H9 (cell line): Measurements from ENCODE around the gene ZDHHC1. TPM values are rescaled to one million over a fixed set of nuclear protein-coding genes. Genes with fewer than 3 reads are reported as not detected.

Experiments
- DNase-seq: peaks from one replicate; pipeline ENCODE4 v3.0.0-alpha.2; 2017
- H2AFZ ChIP-seq: one replicate; pipeline ENCODE4 v1.6.1; 2013; ENCODE audit warnings: mild to moderate bottlenecking, low read length, control low read depth, moderate library complexity
- H2AK5ac ChIP-seq: 2 replicates; pipeline ENCODE4 v1.6.1; 2013; ENCODE audit warnings: low read length, control low read depth, mixed read lengths; ENCODE audit not compliant: insufficient read length
- H2BK120ac ChIP-seq: one replicate; pipeline ENCODE4 v1.6.1; 2013; ENCODE audit warnings: low read depth, mild to moderate bottlenecking, low read length, control low read depth, inconsistent platforms; ENCODE audit not compliant: poor library complexity, severe bottlenecking
- H2BK12ac ChIP-seq: 2 replicates; pipeline ENCODE4 v1.6.1; 2013; ENCODE audit warnings: low read length, control low read depth, mixed read lengths, low read depth; ENCODE audit not compliant: insufficient read length
- H2BK15ac ChIP-seq: 2 replicates; pipeline ENCODE4 v1.6.1; 2013; ENCODE audit warnings: low read depth, low read length, control low read depth
- H2BK20ac ChIP-seq: one replicate; pipeline ENCODE4 v1.6.1; 2013; ENCODE audit warnings: low read depth, mild to moderate bottlenecking, low read length, control low read depth, inconsistent platforms; ENCODE audit not compliant: poor library complexity, severe bottlenecking
- H2BK5ac ChIP-seq: 2 replicates; pipeline ENCODE4 v1.6.1; 2013; ENCODE audit warnings: low read length, control low read depth, mixed read lengths; ENCODE audit not compliant: insufficient read length
- H3K14ac ChIP-seq: 2 replicates; pipeline ENCODE4 v1.6.1; 2013; ENCODE audit warnings: low read length, control low read depth; ENCODE audit not compliant: insufficient read depth
- H3K18ac ChIP-seq: 2 replicates; pipeline ENCODE4 v1.6.1; 2013; ENCODE audit warnings: low read depth, mild to moderate bottlenecking, mixed read lengths, low read length, control low read depth; ENCODE audit not compliant: insufficient read length
- H3K23ac ChIP-seq: 2 replicates; pipeline ENCODE4 v1.6.1; 2013; ENCODE audit warnings: low read length, control low read depth, mixed read lengths, low read depth; ENCODE audit not compliant: insufficient read length
- H3K23me2 ChIP-seq: 2 replicates; pipeline ENCODE4 v1.6.1; 2013; ENCODE audit warnings: low read depth, mild to moderate bottlenecking, mixed read lengths, low read length, control low read depth; ENCODE audit not compliant: insufficient read length, poor library complexity, severe bottlenecking
- H3K27ac ChIP-seq: 2 replicates; pipeline ENCODE4 v1.5.1; 2013; ENCODE audit warnings: low read length, control low read depth, mixed read lengths, low read depth; ENCODE audit not compliant: insufficient read length
- H3K27me3 ChIP-seq: 2 replicates; pipeline ENCODE4 v1.6.1; 2013; ENCODE audit warnings: low read length, control low read depth, inconsistent platforms; ENCODE audit not compliant: insufficient read depth
- H3K4ac ChIP-seq: 2 replicates; pipeline ENCODE4 v1.6.1; 2013; ENCODE audit warnings: low read depth, mild to moderate bottlenecking, control low read depth, inconsistent platforms, low read length, moderate library complexity
- H3K4me1 ChIP-seq: 2 replicates; pipeline ENCODE4 v1.6.1; 2013; ENCODE audit warnings: low read length, control low read depth, inconsistent platforms; ENCODE audit not compliant: insufficient read depth
- H3K4me2 ChIP-seq: 2 replicates; pipeline ENCODE4 v1.6.1; 2013; ENCODE audit warnings: low read length, control low read depth, mixed read lengths; ENCODE audit not compliant: insufficient read length, insufficient read depth
- H3K56ac ChIP-seq: 2 replicates; pipeline ENCODE4 v1.6.1; 2013; ENCODE audit warnings: low read depth, mild to moderate bottlenecking, mixed read lengths, low read length, control low read depth; ENCODE audit not compliant: insufficient read length
- H3K79me1 ChIP-seq: 2 replicates; pipeline ENCODE4 v1.6.1; 2013; ENCODE audit warnings: low read depth, mild to moderate bottlenecking, moderate library complexity, low read length, control low read depth, inconsistent platforms; ENCODE audit not compliant: insufficient read depth, poor library complexity, severe bottlenecking
- H3K79me2 ChIP-seq: 2 replicates; pipeline ENCODE4 v1.6.1; 2013; ENCODE audit warnings: low read length, control low read depth, inconsistent platforms; ENCODE audit not compliant: insufficient read depth
- H3K9ac ChIP-seq: 2 replicates; pipeline ENCODE4 v1.6.1; 2013; ENCODE audit warnings: low read length, control low read depth, mixed read lengths; ENCODE audit not compliant: insufficient read length; ENCODE audit errors: extremely low read depth
- H3K9me3 ChIP-seq: one replicate; pipeline ENCODE4 v1.6.1; 2013; ENCODE audit warnings: low read depth, low read length, inconsistent platforms; ENCODE audit not compliant: control insufficient read depth
- H3T11ph ChIP-seq: one replicate; pipeline ENCODE4 v1.6.1; 2013; ENCODE audit warnings: mild to moderate bottlenecking, low read length, control low read depth, inconsistent platforms
- H4K20me1 ChIP-seq: one replicate; pipeline ENCODE4 v1.6.1; 2013; ENCODE audit not compliant: control insufficient read depth, insufficient read length, insufficient read depth
- H4K5ac ChIP-seq: 2 replicates; pipeline ENCODE4 v1.6.1; 2013; ENCODE audit warnings: low read depth, mild to moderate bottlenecking, mixed read lengths, low read length, control low read depth; ENCODE audit not compliant: insufficient read length
- H4K8ac ChIP-seq: replicated peaks from 2 replicates; pipeline ENCODE4 v1.6.1; 2013; ENCODE audit warnings: low read length, control low read depth, mixed read lengths, low read depth; ENCODE audit not compliant: insufficient read length
- H4K91ac ChIP-seq: 2 replicates; pipeline ENCODE4 v1.6.1; 2013; ENCODE audit warnings: low read depth, mild to moderate bottlenecking, moderate library complexity, mixed read lengths, low read length, control low read depth; ENCODE audit not compliant: insufficient read length
- H3K27ac Mint-ChIP-seq, 3 experiments: 2 replicates in 2 of 3; 3 replicates in 1 of 3; pipeline ENCODE4 v1.8.0; 2020 to 2021; ENCODE audit warnings: mixed read lengths in 3 of 3, mild to moderate bottlenecking in 1 of 3, moderate library complexity in 1 of 3
- H3K27me3 Mint-ChIP-seq: 2 replicates; pipeline ENCODE4 v1.8.0; 2021; ENCODE audit warnings: low read depth, mild to moderate bottlenecking, moderate library complexity, mixed read lengths
- H3K36me3 Mint-ChIP-seq, 3 experiments: 2 replicates in 2 of 3; 3 replicates in 1 of 3; pipeline ENCODE4 v1.8.0; 2020 to 2021; ENCODE audit warnings: low read depth in 3 of 3, mixed read lengths in 3 of 3; ENCODE audit not compliant: insufficient read depth in 1 of 3
- H3K4me1 Mint-ChIP-seq, 2 experiments: 2 replicates each; pipeline ENCODE4 v1.8.0; 2020; ENCODE audit warnings: mixed read lengths in 2 of 2
- H3K4me3 Mint-ChIP-seq, 2 experiments: 2 replicates in 1 of 2; 3 replicates in 1 of 2; pipeline ENCODE4 v1.8.0; 2020 to 2021; ENCODE audit warnings: mild to moderate bottlenecking in 2 of 2, mixed read lengths in 2 of 2, moderate library complexity in 1 of 2
- H3K9me3 Mint-ChIP-seq, 2 experiments: 2 replicates in 1 of 2; 3 replicates in 1 of 2; pipeline ENCODE4 v1.8.0; 2020; ENCODE audit warnings: mild to moderate bottlenecking in 2 of 2, mixed read lengths in 2 of 2, moderate library complexity in 1 of 2
- WGBS: extraction: QIAGEN DNeasy Blood & Tissue Kit; methylation state at CpG from one replicate; pipeline ENCODE4 v1.1.7; 2013; ENCODE audit warnings: missing lambda C conversion rate, low lambda C conversion rate, mixed read lengths; ENCODE audit not compliant: insufficient read length; ENCODE audit errors: extremely low coverage; 5-methylcytosine and 5-hydroxymethylcytosine counted together
- total RNA-seq: library from RNA; stranded (reverse); gene quantifications from 2 replicates; pipeline ENCODE4 v1.2.1, GENCODE V29; 2021
- TF ChIP-seq, protein P1 (sequence below): fragments of 200-600 bp; sonication (generic); conservative IDR thresholded peaks from 3 replicates; pipeline ENCODE4 v1.8.0; 2021; ENCODE audit warnings: antibody characterized with exemption, mild to moderate bottlenecking

The ZDHHC1 gene
- total RNA-seq, 1 experiment from 2014 or later: 3.7 TPM

DNA sequence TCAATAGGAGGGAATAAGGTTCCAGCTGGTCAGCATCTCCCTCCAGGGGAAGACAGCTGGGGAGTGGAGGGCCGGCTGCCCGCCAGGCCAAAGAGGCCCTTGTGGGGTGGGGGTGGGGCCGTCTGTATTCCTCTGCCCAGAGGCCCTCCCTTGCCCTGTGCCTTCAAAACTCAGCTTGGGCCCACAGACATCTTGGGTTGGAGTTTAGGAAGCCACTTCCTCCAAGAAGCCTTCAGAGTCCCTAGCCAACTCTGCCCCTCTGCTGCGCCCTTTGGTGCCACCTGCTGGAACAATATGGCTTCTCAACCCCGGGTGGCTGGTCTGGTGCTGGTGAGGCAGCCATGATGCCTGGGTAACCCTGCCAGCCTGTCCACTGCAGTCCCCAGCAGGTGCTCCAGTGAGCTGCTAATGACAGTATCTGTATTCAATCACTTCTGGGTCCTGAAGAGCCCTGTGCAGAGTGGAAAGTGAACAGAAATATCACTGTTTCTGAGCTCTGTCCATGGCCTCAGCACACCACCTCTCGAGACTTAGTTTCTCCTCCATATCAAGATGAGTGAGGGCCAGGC, 31.3 kb upstream of the ZDHHC1 start:
- Histone ChIP-seq H4K5ac (no peak overlapping the region), H3K4me1 (no peaks in the 10 kb centered on the region), H2BK120ac (no peak overlapping the region), H3K9ac (no peak overlapping the region), H2AFZ (no peak overlapping the region), H2BK15ac (no peak overlapping the region), H4K8ac (no peak overlapping the region), H3K79me1 (no peaks in the 10 kb centered on the region), H3K23ac (no peak overlapping the region), H3T11ph (no peak overlapping the region), H2BK12ac (no peak overlapping the region), H3K18ac (no peak overlapping the region), H2BK5ac (no peak overlapping the region), H3K4me2 (no peak overlapping the region), H4K91ac (no peak overlapping the region), H3K23me2 (no peaks in the 10 kb centered on the region), H3K27me3 (no peaks in the 10 kb centered on the region), H3K14ac (no peak overlapping the region), H3K4ac (no peak overlapping the region), H4K20me1 (no peaks in the 10 kb centered on the region), H2AK5ac (no peak overlapping the region), H3K56ac (no peak overlapping the region), H2BK20ac (no peak overlapping the region), H3K27ac (no peak overlapping the region), H3K9me3 (no peaks in the 10 kb centered on the region), H3K79me2 (no peaks in the 10 kb centered on the region)
- Mint-ChIP-seq H3K36me3 (peaks cover 0 to 24% (median 11%) of the 10 kb centered on the region in 3 experiments; a peak in 6 of 7 replicates), H3K4me1 (peaks cover 10 to 11% of the 10 kb centered on the region in 2 experiments), H3K27ac (no peak overlapping the region), H3K27me3 (no peaks in the 10 kb centered on the region), H3K9me3 (no peaks in the 10 kb centered on the region), H3K4me3 (no peak overlapping the region)
- TF ChIP-seq, protein P1, sequence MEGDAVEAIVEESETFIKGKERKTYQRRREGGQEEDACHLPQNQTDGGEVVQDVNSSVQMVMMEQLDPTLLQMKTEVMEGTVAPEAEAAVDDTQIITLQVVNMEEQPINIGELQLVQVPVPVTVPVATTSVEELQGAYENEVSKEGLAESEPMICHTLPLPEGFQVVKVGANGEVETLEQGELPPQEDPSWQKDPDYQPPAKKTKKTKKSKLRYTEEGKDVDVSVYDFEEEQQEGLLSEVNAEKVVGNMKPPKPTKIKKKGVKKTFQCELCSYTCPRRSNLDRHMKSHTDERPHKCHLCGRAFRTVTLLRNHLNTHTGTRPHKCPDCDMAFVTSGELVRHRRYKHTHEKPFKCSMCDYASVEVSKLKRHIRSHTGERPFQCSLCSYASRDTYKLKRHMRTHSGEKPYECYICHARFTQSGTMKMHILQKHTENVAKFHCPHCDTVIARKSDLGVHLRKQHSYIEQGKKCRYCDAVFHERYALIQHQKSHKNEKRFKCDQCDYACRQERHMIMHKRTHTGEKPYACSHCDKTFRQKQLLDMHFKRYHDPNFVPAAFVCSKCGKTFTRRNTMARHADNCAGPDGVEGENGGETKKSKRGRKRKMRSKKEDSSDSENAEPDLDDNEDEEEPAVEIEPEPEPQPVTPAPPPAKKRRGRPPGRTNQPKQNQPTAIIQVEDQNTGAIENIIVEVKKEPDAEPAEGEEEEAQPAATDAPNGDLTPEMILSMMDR: peak; percentile 67
- no CpG with 5 or more reads among the region's 6 CpGs for WGBS
- peak; percentile 71 for DNase-seq
